Astrocyte (in vitro differentiated cells and primary cell): ENCODE measurements around the gene NR5A2. TPM values are rescaled to one million over a fixed set of nuclear protein-coding genes. Genes with fewer than 3 reads are reported as not detected.

ENCODE experiments used
- DNase-seq: peaks from one replicate; pipeline ENCODE4 v3.0.0-alpha.2; 2010; ENCODE audit warnings: low read depth
- FAIRE-seq: peaks from 2 replicates; lab custom pipeline; 2011; peaks lifted over from hg19 to GRCh38; lab: Jason Lieb, UNC
- H2AFZ ChIP-seq: 2 replicates; pipeline ENCODE4 v1.6.0; 2012; ENCODE audit warnings: low read depth, low read length, inconsistent platforms
- H3K27ac ChIP-seq: 2 replicates; pipeline ENCODE4 v1.5.1; 2011; ENCODE audit warnings: low read depth, low read length, inconsistent platforms
- H3K27me3 ChIP-seq: 2 replicates; pipeline ENCODE4 v1.6.0; 2011; ENCODE audit warnings: low read length, inconsistent platforms; ENCODE audit not compliant: insufficient read depth
- H3K36me3 ChIP-seq: 2 replicates; pipeline ENCODE4 v1.5.1; 2011; ENCODE audit warnings: low read length, inconsistent platforms; ENCODE audit not compliant: insufficient read depth
- H3K4me1 ChIP-seq: 2 replicates; pipeline ENCODE4 v1.5.1; 2011; ENCODE audit warnings: low read length, inconsistent platforms; ENCODE audit not compliant: insufficient read depth
- H3K4me2 ChIP-seq: 2 replicates; pipeline ENCODE4 v1.6.0; 2012; ENCODE audit warnings: low read length, inconsistent platforms
- H3K4me3 ChIP-seq: 2 replicates; pipeline ENCODE4 v1.5.1; 2011; ENCODE audit warnings: low read depth, mild to moderate bottlenecking, low read length, inconsistent platforms; ENCODE audit not compliant: insufficient read depth
- H3K79me2 ChIP-seq: 2 replicates; pipeline ENCODE4 v1.6.0; 2012; ENCODE audit warnings: mild to moderate bottlenecking, low read length, inconsistent platforms; ENCODE audit not compliant: insufficient read depth
- H3K9ac ChIP-seq: 2 replicates; pipeline ENCODE4 v1.6.0; 2012; ENCODE audit warnings: mild to moderate bottlenecking, low read length, inconsistent platforms
- H3K9me3 ChIP-seq: 2 replicates; pipeline ENCODE4 v1.5.1; 2012; ENCODE audit warnings: low read depth, mild to moderate bottlenecking, low read length, inconsistent platforms; ENCODE audit not compliant: insufficient read depth
- H4K20me1 ChIP-seq: 2 replicates; pipeline ENCODE4 v1.6.0; 2012; ENCODE audit warnings: low read length, inconsistent platforms; ENCODE audit not compliant: insufficient read depth
- H3K27ac Mint-ChIP-seq: one replicate; pipeline ENCODE4 v1.8.0; 2021; ENCODE audit warnings: mild to moderate bottlenecking, mixed read lengths; ENCODE audit not compliant: unreplicated experiment
- H3K27me3 Mint-ChIP-seq: one replicate; pipeline ENCODE4 v1.8.0; 2021; ENCODE audit warnings: low read depth, mixed read lengths; ENCODE audit not compliant: unreplicated experiment
- H3K36me3 Mint-ChIP-seq: one replicate; pipeline ENCODE4 v1.8.0; 2021; ENCODE audit warnings: low read depth, mixed read lengths; ENCODE audit not compliant: unreplicated experiment
- H3K4me1 Mint-ChIP-seq: one replicate; pipeline ENCODE4 v1.8.0; 2021; ENCODE audit warnings: low read depth, mixed read lengths; ENCODE audit not compliant: unreplicated experiment
- H3K4me3 Mint-ChIP-seq: one replicate; pipeline ENCODE4 v1.8.0; 2021; ENCODE audit warnings: mild to moderate bottlenecking, moderate library complexity, mixed read lengths; ENCODE audit not compliant: unreplicated experiment
- H3K9me3 Mint-ChIP-seq: one replicate; pipeline ENCODE4 v1.8.0; 2021; ENCODE audit warnings: mild to moderate bottlenecking, mixed read lengths; ENCODE audit not compliant: unreplicated experiment
- CTCF ChIP-seq: IDR thresholded peaks from 2 replicates; pipeline ENCODE4 v1.5.1; 2011; ENCODE audit warnings: low read depth, mild to moderate bottlenecking, inconsistent platforms, low read length, moderate library complexity; ENCODE audit not compliant: insufficient read depth
- EZH2 ChIP-seq: IDR thresholded peaks from 2 replicates; pipeline ENCODE4 v1.6.1; 2012; ENCODE audit warnings: mild to moderate bottlenecking, low read length, inconsistent platforms; ENCODE audit not compliant: insufficient read depth
- total RNA-seq: library from RNA; stranded (reverse); gene quantifications from 2 replicates; pipeline ENCODE4 v1.2.1, GENCODE V29; 2021

The NR5A2 gene
- total RNA-seq, 1 donor from 2014 or later = 0.39 TPM

GRCh38 chr1:200162258-200162657, 134.7 kb downstream of the NR5A2 start:
- Mint-ChIP-seq H3K4me1 (no peaks in the 10 kb centered on the region), H3K9me3 (no peaks in the 10 kb centered on the region), H3K27ac (no peak overlapping the region), H3K4me3 (no peak overlapping the region), H3K36me3 (no peaks in the 10 kb centered on the region), H3K27me3 (peaks cover 5% of the 10 kb centered on the region)
- FAIRE-seq = no peak
- Histone ChIP-seq H3K4me1 (no peaks in the 10 kb centered on the region), H3K9me3 (no peaks in the 10 kb centered on the region), H3K79me2 (no peaks in the 10 kb centered on the region), H3K36me3 (no peaks in the 10 kb centered on the region), H3K27me3 (peaks cover 2% of the 10 kb centered on the region), H4K20me1 (no peaks in the 10 kb centered on the region), H3K4me2 (no peak overlapping the region), H3K4me3 (no peak overlapping the region), H3K27ac (no peak overlapping the region), H2AFZ (no peak overlapping the region), H3K9ac (no peak overlapping the region)
- no peak for TF ChIP-seq CTCF
- TF ChIP-seq EZH2 = no peak
- no peak for DNase-seq

- Histone ChIP-seq H3K4me1 (no peaks in the 10 kb centered on the region), H3K27me3 (peaks cover 2% of the 10 kb centered on the region), H3K4me2 (no peak overlapping the region), H3K36me3 (no peaks in the 10 kb centered on the region), H4K20me1 (no peaks in the 10 kb centered on the region), H3K27ac (no peak overlapping the region), H3K79me2 (no peaks in the 10 kb centered on the region), H2AFZ (no peak overlapping the region), H3K4me3 (no peak overlapping the region), H3K9me3 (no peaks in the 10 kb centered on the region), H3K9ac (no peak overlapping the region)
- Mint-ChIP-seq H3K27me3 (peaks cover 5% of the 10 kb centered on the region), H3K36me3 (no peaks in the 10 kb centered on the region), H3K4me1 (no peaks in the 10 kb centered on the region), H3K27ac (no peak overlapping the region), H3K4me3 (no peak overlapping the region), H3K9me3 (no peaks in the 10 kb centered on the region)
- FAIRE-seq (no peak), DNase-seq (no peak)
- TF ChIP-seq CTCF (no peak), EZH2 (no peak)
These were observed 135.4 kb downstream of the NR5A2 start for GRCh38 chr1:200162877-200163276.

GRCh38 chr1:200163911-200164310, 136.4 kb downstream of the NR5A2 start:
- Histone ChIP-seq H3K4me1 (no peaks in the 10 kb centered on the region), H4K20me1 (no peaks in the 10 kb centered on the region), H3K36me3 (no peaks in the 10 kb centered on the region), H3K27me3 (peaks cover 2% of the 10 kb centered on the region), H2AFZ (no peak overlapping the region), H3K79me2 (no peaks in the 10 kb centered on the region), H3K4me3 (no peak overlapping the region), H3K9ac (no peak overlapping the region), H3K27ac (no peak overlapping the region), H3K4me2 (no peak overlapping the region), H3K9me3 (no peaks in the 10 kb centered on the region)
- Mint-ChIP-seq H3K4me3 (no peak overlapping the region), H3K9me3 (no peaks in the 10 kb centered on the region), H3K27ac (no peak overlapping the region), H3K4me1 (no peaks in the 10 kb centered on the region), H3K36me3 (no peaks in the 10 kb centered on the region), H3K27me3 (peaks cover 5% of the 10 kb centered on the region)
- DNase-seq = no peak
- TF ChIP-seq CTCF (no peak), EZH2 (no peak)
- no peak for FAIRE-seq
